ENCODE measurements around the gene CSF1.
"Not testable (repeated sequence)": the region's sequence is repeated elsewhere in the genome, so short reads cannot be mapped to it uniquely, and the experiment has no call there.

The CSF1 gene

GRCh38 chr1:109902204-109902985 is 8.3 kb upstream of the CSF1 start:
- DNase-seq, result no peak

- DNase-seq, result no peak
Measured at GRCh38 chr1:109903376-109903930, 7.2 kb upstream of the CSF1 start.

GRCh38 chr1:109904105-109904817 is 6.4 kb upstream of the CSF1 start:
- peak; percentile 33 for DNase-seq

GRCh38 chr1:109905491-109905890 is 5.2 kb upstream of the CSF1 start:
- no peak for DNase-seq

GRCh38 chr1:109906160-109906838 is 4.3 kb upstream of the CSF1 start:
- DNase-seq, result no peak

- DNase-seq, result no peak
Measured at GRCh38 chr1:109906839-109907180, 3.8 kb upstream of the CSF1 start.

GRCh38 chr1:109907190-109907774 is 3.4 kb upstream of the CSF1 start:
- DNase-seq, result no peak

GRCh38 chr1:109908836-109909235 is 1.8 kb upstream of the CSF1 start:
- DNase-seq, result no peak

- no peak for DNase-seq
Measured at GRCh38 chr1:109909561-109909960, 1.1 kb upstream of the CSF1 start.

- DNase-seq, result no peak
Measured at GRCh38 chr1:109910963-109911798, 532 bp downstream of the CSF1 start.

- no peak for DNase-seq
Measured at GRCh38 chr1:109912214-109912861, 1.7 kb downstream of the CSF1 start.

GRCh38 chr1:109912873-109913272 is 2.2 kb downstream of the CSF1 start:
- DNase-seq, result peak; percentile 54

- DNase-seq, result no peak
Measured at GRCh38 chr1:109913360-109913879, 2.8 kb downstream of the CSF1 start.

- DNase-seq, result peak; percentile 82
Measured at GRCh38 chr1:109914587-109915240, 4.1 kb downstream of the CSF1 start.

- DNase-seq, result no peak
Measured at GRCh38 chr1:109917051-109917767, 6.6 kb downstream of the CSF1 start.

GRCh38 chr1:109917768-109918606 is 7.3 kb downstream of the CSF1 start:
- no peak for DNase-seq

GRCh38 chr1:109918671-109919070 is 8.0 kb downstream of the CSF1 start:
- no peak for DNase-seq

GRCh38 chr1:109919303-109919702 is 8.7 kb downstream of the CSF1 start:
- DNase-seq, result peak; percentile 34

- not testable (repeated sequence) for DNase-seq
Measured at GRCh38 chr1:109920391-109920790, 9.7 kb downstream of the CSF1 start.

All from fibroblast of skin of scalp (primary cell).